Diencephalon (tissue), 1 donor: ENCODE data around the gene MAP4. TPM values are rescaled to one million over a fixed set of nuclear protein-coding genes. Genes with fewer than 3 reads are reported as not detected.
A peak's percentile ranks its signal among the peaks of the same experiment; 100 is the strongest.

Source experiments
- small RNA-seq: library from RNA; depleted of rRNA; stranded (forward); fragments of <200 nt; gene quantifications from one replicate; pipeline ENCODE3, GENCODE V24; 2014
- total RNA-seq: library from RNA; depleted of rRNA; stranded (reverse); fragments of >200 nt; gene quantifications from one replicate; pipeline ENCODE4 v1.2.3, GENCODE V29; 2014

Gene MAP4
- 336 TPM for total RNA-seq

GRCh38 chr3:48016301-48016973 is at the start of gene MAP4:
Gene MAP4, minus strand, starts transcription at chr3:48016416. Its CDS starts 17,556 bp downstream, at chr3:47998860.

GRCh38 chr3:47802734-47803479 is 213.3 kb downstream of the MAP4 start, which contains the start of gene DHX30:
Gene DHX30, plus strand, starts transcription at chr3:47803138. Its CDS starts 7,546 bp downstream, at chr3:47810684.

Small RNA genes within 50 kb of the gene (small RNA-seq; reads per million reads assigned to genes)
- gene AC124916.2, result not detected
- gene MIR1226, result 0.33 reads per million, percentile 29 among the genes with 10 or more reads in this experiment
- gene RF00019, result not detected
- not detected for gene RF02271

Other genes starting within 250 kb of the MAP4 start
- gene SMARCC1, start 234.5 kb downstream of the MAP4 start, total RNA-seq, result 71.5 TPM
- 72.0 TPM for gene DHX30, start 213.3 kb downstream of the MAP4 start, total RNA-seq
- 10.8 TPM for gene CDC25A, start 172.0 kb upstream of the MAP4 start, total RNA-seq
- not detected for gene CAMP, start 207.1 kb upstream of the MAP4 start, total RNA-seq
- gene ZNF589, start 224.7 kb upstream of the MAP4 start, total RNA-seq, result 16.4 TPM